ENCODE data around the gene SIGLEC11. TPM values are rescaled to one million over a fixed set of nuclear protein-coding genes. Genes with fewer than 3 reads are reported as not detected.

SIGLEC11 gene
- total RNA-seq, 1 experiment from 2014 or later, result not detected

- no peak overlapping the region for H3K27ac ChIP-seq (ENCODE audit: low read depth, low read length, poor library complexity, severe bottlenecking)
- no peak overlapping the region for H3K4me3 ChIP-seq (ENCODE audit: low read depth, low read length, poor library complexity, severe bottlenecking)
- DNase-seq (ENCODE audit: low spot score), result no peak
- intact Hi-C loops (cut with micrococcal nuclease; ENCODE audit: unreplicated experiment), result no loop called here
- no peaks in the 10 kb centered on the region for H3K27me3 ChIP-seq (replicated peaks; ENCODE audit: insufficient read depth, low read depth, low read length, poor library complexity)
- no peaks in the 10 kb centered on the region for H3K9me3 ChIP-seq (ENCODE audit: low read depth, low read length, poor library complexity, severe bottlenecking)
- TF ChIP-seq EZH2 (IDR thresholded peaks at IDR 0.05; ENCODE audit: borderline replicate concordance, low read depth, low read length, poor library complexity, severe bottlenecking) (no peak), CTCF (conservative IDR thresholded peaks at IDR 0.05; ENCODE audit: low read depth, low read length) (no peak)
- no peaks in the 10 kb centered on the region for H3K4me1 ChIP-seq (ENCODE audit: insufficient read depth, low read length, poor library complexity, severe bottlenecking)
- H3K36me3 ChIP-seq (ENCODE audit: insufficient read depth, low read length, poor library complexity, severe bottlenecking), result peaks cover 28% of the 10 kb centered on the region
- ChIA-PET POLR2A (ENCODE audit: low non-redundant PET) (no interaction called here), CTCF (no interaction called here)
- BruUV-seq (replicated peaks), result no TSS peak
Observed at GRCh38 chr19:49904136-49904535, 56.8 kb downstream of the SIGLEC11 start.

Other genes starting within 250 kb of the SIGLEC11 start
- not detected in 2 replicates for gene TSKS, start 197.9 kb downstream of the SIGLEC11 start, total RNA-seq (2021)
- gene AP2A1, start 194.2 kb downstream of the SIGLEC11 start, total RNA-seq (2021), result 80.1 and 98.5 TPM in 2 replicates
- gene FUZ, start 147.9 kb downstream of the SIGLEC11 start, total RNA-seq (2021), result 53.0 and 64.3 TPM in 2 replicates
- gene MED25, start 142.9 kb downstream of the SIGLEC11 start, total RNA-seq (2021), result 93.0 and 111 TPM in 2 replicates
- gene PTOV1, start 110.0 kb downstream of the SIGLEC11 start, total RNA-seq (2021), result 331 and 356 TPM in 2 replicates
- gene PNKP, start 93.6 kb downstream of the SIGLEC11 start, total RNA-seq (2021), result 122 and 130 TPM in 2 replicates
- gene AKT1S1, start 83.8 kb downstream of the SIGLEC11 start, total RNA-seq (2021), result 80.3 and 81.5 TPM in 2 replicates
- gene TBC1D17, start 83.5 kb downstream of the SIGLEC11 start, total RNA-seq (2021), result 35.1 and 40.0 TPM in 2 replicates
- 1.3 TPM in 2 replicates for gene IL4I1, start 64.3 kb downstream of the SIGLEC11 start, total RNA-seq (2021)
- 302 and 322 TPM in 2 replicates for gene ATF5, start 32.0 kb downstream of the SIGLEC11 start, total RNA-seq (2021)
- gene NUP62, start 31.7 kb downstream of the SIGLEC11 start, total RNA-seq (2021), result 98.5 and 100 TPM in 2 replicates
- 44.4 and 47.5 TPM in 2 replicates for gene VRK3, start 64.2 kb upstream of the SIGLEC11 start, total RNA-seq (2021)
- gene ZNF473, start 64.8 kb upstream of the SIGLEC11 start, total RNA-seq (2021), result 14.4 and 15.6 TPM in 2 replicates
- gene IZUMO2, start 202.1 kb upstream of the SIGLEC11 start, total RNA-seq (2021), result not detected in 2 replicates
- gene MYH14, start 242.4 kb upstream of the SIGLEC11 start, total RNA-seq (2021), result 0.84 and 1.4 TPM in 2 replicates